OCI-LY1 (cell line): ENCODE measurements around the gene CDH4.

Experiments
- H2AFZ ChIP-seq: fragments of 200-600 bp; sonication (generic), shearing (Covaris generic); 2 replicates; pipeline ENCODE4 v1.6.0; 2014; ENCODE audit warnings: antibody characterized with exemption, mild to moderate bottlenecking, low read length
- H3F3A ChIP-seq: fragments of 200-600 bp; sonication (generic), shearing (Covaris generic); 2 replicates; pipeline ENCODE4 v1.6.0; 2014; ENCODE audit warnings: mild to moderate bottlenecking, antibody characterized with exemption, low read length, moderate library complexity; ENCODE audit not compliant: insufficient read depth
- H3K27ac ChIP-seq: fragments of 200-600 bp; sonication (generic); 2 replicates; pipeline ENCODE4 v1.5.1; 2014; ENCODE audit warnings: low read length, mixed run types, mild to moderate bottlenecking, low read depth; ENCODE audit not compliant: poor library complexity, severe bottlenecking
- H3K27me3 ChIP-seq: fragments of 200-600 bp; sonication (generic); 2 replicates; pipeline ENCODE4 v1.6.0; 2014; ENCODE audit warnings: antibody characterized with exemption, mild to moderate bottlenecking, low read length, moderate library complexity; ENCODE audit not compliant: insufficient read depth
- H3K36me3 ChIP-seq: fragments of 200-600 bp; sonication (generic); 2 replicates; pipeline ENCODE4 v1.6.1; 2014; ENCODE audit warnings: mild to moderate bottlenecking, antibody characterized with exemption, low read length, moderate library complexity, mixed read lengths; ENCODE audit not compliant: insufficient read depth
- H3K4me1 ChIP-seq: fragments of 200-600 bp; sonication (generic); 2 replicates; pipeline ENCODE4 v1.5.1; 2014; ENCODE audit warnings: mild to moderate bottlenecking, low read length, moderate library complexity; ENCODE audit not compliant: insufficient read depth, severe bottlenecking
- H3K4me2 ChIP-seq: fragments of 200-600 bp; sonication (generic), shearing (Covaris generic); 2 replicates; pipeline ENCODE4 v1.6.1; 2014; ENCODE audit warnings: low read length
- H3K4me3 ChIP-seq: fragments of 200-600 bp; sonication (generic); 2 replicates; pipeline ENCODE4 v1.5.1; 2014; ENCODE audit warnings: low read length, low read depth, mild to moderate bottlenecking, mixed read lengths; ENCODE audit not compliant: poor library complexity, severe bottlenecking
- H3K79me2 ChIP-seq: fragments of 200-600 bp; shearing (Covaris generic); 2 replicates; pipeline ENCODE4 v1.6.1; 2016; ENCODE audit warnings: mixed run types, low read length, mixed read lengths; ENCODE audit not compliant: insufficient read depth
- H3K9ac ChIP-seq: fragments of 200-600 bp; sonication (generic), shearing (Covaris generic); 2 replicates; pipeline ENCODE4 v1.6.1; 2014; ENCODE audit warnings: mild to moderate bottlenecking, low read length, mixed read lengths
- H3K9me2 ChIP-seq: fragments of 200-600 bp; sonication (generic), shearing (Covaris generic); 2 replicates; pipeline ENCODE4 v1.6.1; 2014; ENCODE audit warnings: low read depth, mild to moderate bottlenecking, low read length, mixed read lengths
- H3K9me3 ChIP-seq: fragments of 200-600 bp; shearing (Covaris generic); 2 replicates; pipeline ENCODE4 v1.6.1; 2014; ENCODE audit warnings: low read length, mixed read lengths
- H4K20me1 ChIP-seq: fragments of 200-600 bp; sonication (generic), shearing (Covaris generic); 2 replicates; pipeline ENCODE4 v1.6.0; 2016; ENCODE audit warnings: mild to moderate bottlenecking, low read length; ENCODE audit not compliant: insufficient read depth
- CTCF ChIP-seq: fragments of 200-600 bp; sonication (generic), shearing (Covaris generic); IDR thresholded peaks from 2 replicates; pipeline ENCODE4 v1.5.1; 2017; ENCODE audit warnings: mild to moderate bottlenecking, antibody characterized with exemption, low read length, moderate library complexity, mixed read lengths
- EZH2 ChIP-seq: fragments of 200-600 bp; sonication (generic), shearing (Covaris generic); IDR thresholded peaks from 2 replicates; pipeline ENCODE4 v1.8.0; 2017; ENCODE audit warnings: borderline replicate concordance, mixed run types, mild to moderate bottlenecking, antibody characterized with exemption, low read length, moderate library complexity, mixed read lengths

CDH4 gene

GRCh38 chr20:61950641-61951071 lies 698.6 kb downstream of the CDH4 start:
- Histone ChIP-seq H3K79me2 (no peaks in the 10 kb centered on the region), H3K4me3 (no peak overlapping the region), H3K9ac (no peak overlapping the region), H3K4me2 (no peak overlapping the region), H4K20me1 (no peaks in the 10 kb centered on the region), H2AFZ (no peak overlapping the region), H3K9me2 (no peaks in the 10 kb centered on the region), H3F3A (no peaks in the 10 kb centered on the region), H3K4me1 (no peaks in the 10 kb centered on the region), H3K27me3 (no peaks in the 10 kb centered on the region), H3K27ac (no peak overlapping the region), H3K36me3 (no peaks in the 10 kb centered on the region), H3K9me3 (no peaks in the 10 kb centered on the region)
- TF ChIP-seq EZH2 (no peak), CTCF (no peak)

DNA sequence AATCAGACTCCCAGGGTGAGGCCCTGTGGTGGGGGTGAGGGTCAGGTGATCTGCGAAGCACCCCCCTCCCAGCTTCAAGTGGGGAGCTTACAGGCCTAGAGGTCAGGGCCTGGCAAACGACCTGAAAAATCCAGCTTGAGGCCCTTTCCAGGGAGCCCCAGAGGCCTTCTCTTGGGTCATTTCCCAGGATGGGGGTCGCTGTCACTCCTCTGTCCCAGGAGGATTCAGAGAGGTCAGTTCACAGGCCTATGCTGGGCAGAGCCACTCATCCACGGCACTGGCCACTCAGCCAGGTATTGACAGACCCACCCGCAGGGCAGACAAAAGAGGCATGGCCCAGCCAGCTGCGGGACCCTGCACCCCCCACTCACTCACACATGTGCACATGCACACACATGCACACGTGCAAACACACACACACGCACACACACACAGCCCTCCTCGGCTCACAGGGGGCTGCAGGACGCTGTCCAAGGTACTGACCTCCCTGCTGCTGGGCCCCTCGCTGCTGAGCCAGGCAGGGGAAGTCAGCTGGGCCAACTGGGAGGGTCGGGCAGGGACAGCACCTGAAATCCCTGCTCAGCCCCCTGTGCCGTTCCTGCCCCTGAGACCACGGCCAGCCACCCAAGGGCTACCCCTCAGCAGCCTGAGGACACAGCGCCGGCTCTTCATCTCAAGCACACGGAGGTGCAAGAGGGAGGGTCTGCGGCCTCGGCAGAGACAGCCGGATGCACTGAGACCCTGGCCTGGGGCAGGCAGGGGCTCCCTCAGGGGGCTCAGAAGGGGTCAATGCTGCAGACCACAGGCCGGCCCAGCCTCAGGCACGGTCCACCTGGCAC lies 699.9 kb downstream of the CDH4 start:
- Histone ChIP-seq H3K36me3 (no peaks in the 10 kb centered on the region), H3F3A (no peaks in the 10 kb centered on the region), H3K9me3 (no peaks in the 10 kb centered on the region), H3K27ac (no peak overlapping the region), H3K79me2 (no peaks in the 10 kb centered on the region), H3K4me2 (no peak overlapping the region), H3K4me3 (no peak overlapping the region), H3K4me1 (no peaks in the 10 kb centered on the region), H3K9me2 (no peaks in the 10 kb centered on the region), H3K27me3 (no peaks in the 10 kb centered on the region), H4K20me1 (no peaks in the 10 kb centered on the region), H2AFZ (no peak overlapping the region), H3K9ac (no peak overlapping the region)
- TF ChIP-seq CTCF (no peak), EZH2 (no peak)

DNA sequence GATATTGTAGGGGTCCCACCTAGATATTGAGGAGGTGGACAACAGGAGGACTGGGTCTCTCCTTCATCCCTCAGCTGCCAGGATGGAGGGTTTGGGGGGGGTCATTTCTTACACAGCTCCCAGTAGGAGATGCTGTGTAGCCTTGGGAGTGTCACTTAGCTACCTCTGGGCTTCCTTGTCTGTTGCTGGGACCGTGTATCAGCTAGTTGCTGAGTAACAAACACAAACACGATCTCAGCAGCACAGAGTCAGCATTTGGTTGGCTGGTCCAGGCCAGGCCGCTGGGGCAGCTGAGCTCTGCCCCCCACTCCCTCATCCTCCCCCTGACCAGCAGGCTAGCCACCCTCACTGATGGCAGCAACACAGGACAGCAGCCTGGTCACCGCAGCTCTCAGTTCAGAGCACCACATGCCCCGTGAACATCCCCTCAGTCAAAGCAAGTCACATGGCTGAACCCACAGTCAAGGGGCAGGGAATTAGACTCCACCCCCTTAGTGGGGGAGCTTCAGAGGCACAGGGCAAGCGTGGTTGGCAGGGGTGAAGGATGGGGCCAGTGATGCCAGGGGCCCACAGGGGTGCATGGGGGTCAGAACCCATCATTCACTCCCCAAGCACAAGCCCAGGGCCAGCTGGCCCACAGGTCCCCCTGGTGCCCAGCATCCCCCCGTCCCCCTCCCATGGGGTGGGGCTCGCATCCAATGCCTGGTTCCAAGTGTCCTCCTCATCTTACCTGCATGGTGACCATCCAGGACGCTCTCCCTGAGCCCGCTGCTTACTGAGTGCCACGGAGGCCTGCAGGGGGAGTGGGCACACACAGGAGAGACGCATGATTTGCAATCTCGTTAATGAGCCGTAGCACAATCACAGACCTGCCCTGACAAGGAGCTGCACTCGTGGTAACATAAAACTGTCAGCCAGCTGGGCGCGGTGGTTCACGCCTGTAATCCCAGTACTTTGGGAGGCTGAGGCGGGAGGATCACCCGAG lies 701.3 kb downstream of the CDH4 start:
- Histone ChIP-seq H3K79me2 (no peaks in the 10 kb centered on the region), H3K4me2 (no peak overlapping the region), H3K27me3 (no peaks in the 10 kb centered on the region), H4K20me1 (no peaks in the 10 kb centered on the region), H3F3A (no peaks in the 10 kb centered on the region), H2AFZ (no peak overlapping the region), H3K9me2 (no peaks in the 10 kb centered on the region), H3K4me1 (no peaks in the 10 kb centered on the region), H3K36me3 (no peaks in the 10 kb centered on the region), H3K4me3 (no peak overlapping the region), H3K27ac (no peak overlapping the region), H3K9ac (no peak overlapping the region), H3K9me3 (no peaks in the 10 kb centered on the region)
- no peak for TF ChIP-seq EZH2
- TF ChIP-seq CTCF, result no peak
